Measurements from ENCODE around the gene TEX48. TPM values are rescaled to one million over a fixed set of nuclear protein-coding genes. Genes with fewer than 3 reads are reported as not detected.

TEX48 gene
- total RNA-seq, 1 experiment from 2014 or later = not detected

GRCh38 chr9:114717908-114718486 is 36.0 kb upstream of the TEX48 start:
- no TSS peak for BruUV-seq (replicated peaks)
- Mint-ChIP-seq H3K9me3 (ENCODE audit: unreplicated experiment) (peaks cover 18% of the 10 kb centered on the region), H3K4me3 (ENCODE audit: unreplicated experiment) (no peak overlapping the region), H3K27me3 (ENCODE audit: insufficient read depth, unreplicated experiment) (peaks cover 2% of the 10 kb centered on the region), H3K4me1 (ENCODE audit: low read depth, unreplicated experiment) (peaks cover 7% of the 10 kb centered on the region), H3K27ac (ENCODE audit: unreplicated experiment) (no peak overlapping the region), H3K36me3 (ENCODE audit: insufficient read depth, unreplicated experiment) (peaks cover 7% of the 10 kb centered on the region)
- H3K4me1 ChIP-seq = peaks cover 10% of the 10 kb centered on the region; the same call in 1 of the 2 replicates
- ChIA-PET CTCF (no interaction called here), POLR2A (no interaction called here)
- H3K4me3 ChIP-seq (ENCODE audit: low read depth, low read length) = no peak overlapping the region
- no peaks in the 10 kb centered on the region for H3K36me3 ChIP-seq (ENCODE audit: control insufficient read depth, insufficient read depth, low read length)
- no peaks in the 10 kb centered on the region; the same call in 1 of the 2 replicates for H3K27me3 ChIP-seq (replicated peaks; ENCODE audit: control insufficient read depth, insufficient read depth, low read length)
- intact Hi-C loops (cut with micrococcal nuclease; ENCODE audit: unreplicated experiment) = no loop called here
- TF ChIP-seq, protein P1, sequence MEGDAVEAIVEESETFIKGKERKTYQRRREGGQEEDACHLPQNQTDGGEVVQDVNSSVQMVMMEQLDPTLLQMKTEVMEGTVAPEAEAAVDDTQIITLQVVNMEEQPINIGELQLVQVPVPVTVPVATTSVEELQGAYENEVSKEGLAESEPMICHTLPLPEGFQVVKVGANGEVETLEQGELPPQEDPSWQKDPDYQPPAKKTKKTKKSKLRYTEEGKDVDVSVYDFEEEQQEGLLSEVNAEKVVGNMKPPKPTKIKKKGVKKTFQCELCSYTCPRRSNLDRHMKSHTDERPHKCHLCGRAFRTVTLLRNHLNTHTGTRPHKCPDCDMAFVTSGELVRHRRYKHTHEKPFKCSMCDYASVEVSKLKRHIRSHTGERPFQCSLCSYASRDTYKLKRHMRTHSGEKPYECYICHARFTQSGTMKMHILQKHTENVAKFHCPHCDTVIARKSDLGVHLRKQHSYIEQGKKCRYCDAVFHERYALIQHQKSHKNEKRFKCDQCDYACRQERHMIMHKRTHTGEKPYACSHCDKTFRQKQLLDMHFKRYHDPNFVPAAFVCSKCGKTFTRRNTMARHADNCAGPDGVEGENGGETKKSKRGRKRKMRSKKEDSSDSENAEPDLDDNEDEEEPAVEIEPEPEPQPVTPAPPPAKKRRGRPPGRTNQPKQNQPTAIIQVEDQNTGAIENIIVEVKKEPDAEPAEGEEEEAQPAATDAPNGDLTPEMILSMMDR (IDR thresholded peaks at IDR 0.05; ENCODE audit: insufficient read depth in 1 of 2, low read depth in 1 of 2, low read length in 1 of 2, severe bottlenecking in 1 of 2, unreplicated experiment in 1 of 2) = no peak
- H3K9me3 ChIP-seq = no peaks in the 10 kb centered on the region
- no peak for DNase-seq

DNA sequence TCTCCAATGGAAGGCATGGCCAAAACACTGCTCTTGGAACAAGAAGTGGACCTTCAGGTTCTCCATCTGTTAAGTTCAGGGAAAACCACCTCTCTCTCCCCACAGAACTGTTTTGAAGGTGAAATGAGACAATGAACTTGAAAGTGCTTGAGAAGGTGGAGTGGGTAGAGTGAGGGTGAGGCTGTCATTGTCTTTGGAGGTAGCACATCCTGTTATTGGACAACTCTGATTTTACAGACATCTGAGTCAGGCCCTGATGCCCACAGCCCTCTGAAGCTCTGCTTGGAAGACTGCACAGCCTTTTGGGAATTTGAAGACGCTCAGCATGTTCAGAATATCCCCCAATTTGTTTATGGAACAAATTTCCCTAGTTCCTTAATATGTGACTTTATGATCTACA is 27.6 kb upstream of the TEX48 start:
- Histone ChIP-seq H3K4me1 (no peaks in the 10 kb centered on the region), H3K4me3 (ENCODE audit: low read depth, low read length) (no peak overlapping the region), H3K36me3 (ENCODE audit: control insufficient read depth, insufficient read depth, low read length) (no peaks in the 10 kb centered on the region), H3K27me3 (replicated peaks; ENCODE audit: control insufficient read depth, insufficient read depth, low read length) (no peaks in the 10 kb centered on the region; the same call in 1 of the 2 replicates), H3K9me3 (no peaks in the 10 kb centered on the region)
- Mint-ChIP-seq H3K27me3 (ENCODE audit: insufficient read depth, unreplicated experiment) (peaks cover 12% of the 10 kb centered on the region), H3K27ac (ENCODE audit: unreplicated experiment) (no peak overlapping the region), H3K36me3 (ENCODE audit: insufficient read depth, unreplicated experiment) (no peaks in the 10 kb centered on the region), H3K4me3 (ENCODE audit: unreplicated experiment) (no peak overlapping the region), H3K4me1 (ENCODE audit: low read depth, unreplicated experiment) (no peaks in the 10 kb centered on the region), H3K9me3 (ENCODE audit: unreplicated experiment) (no peaks in the 10 kb centered on the region)
- no TSS peak for BruUV-seq (replicated peaks)
- TF ChIP-seq, protein P1 (IDR thresholded peaks at IDR 0.05; ENCODE audit: insufficient read depth in 1 of 2, low read depth in 1 of 2, low read length in 1 of 2, severe bottlenecking in 1 of 2, unreplicated experiment in 1 of 2) = no peak
- DNase-seq = no peak
- POLR2A ChIA-PET = no interaction called here
- intact Hi-C loops (cut with micrococcal nuclease; ENCODE audit: unreplicated experiment) = no loop called here
- CTCF ChIA-PET = no interaction called here

DNA sequence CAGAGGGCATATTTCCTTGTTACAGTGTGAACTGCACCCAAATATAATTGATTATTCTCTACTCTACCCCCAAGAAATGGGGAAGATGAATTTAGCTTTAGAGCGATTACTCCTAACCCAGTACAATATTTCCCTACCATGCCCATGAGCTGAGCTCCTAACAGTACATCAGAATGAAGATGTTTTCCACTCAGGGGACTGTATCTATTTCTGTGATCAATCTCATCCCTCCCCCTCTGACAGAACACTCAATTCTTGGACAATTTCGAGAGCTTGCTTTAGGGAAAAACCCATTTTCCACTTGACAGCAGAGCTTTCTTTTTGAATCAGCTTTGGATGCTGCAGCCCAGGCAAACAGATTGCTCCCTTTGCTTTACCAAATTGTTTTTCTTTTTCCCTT is 24.7 kb upstream of the TEX48 start:
- BruUV-seq (replicated peaks) = no TSS peak
- POLR2A ChIA-PET = no interaction called here
- H3K36me3 ChIP-seq (ENCODE audit: control insufficient read depth, insufficient read depth, low read length) = no peaks in the 10 kb centered on the region
- CTCF ChIA-PET = interaction anchor here (0.9 kb wide), 1 partner anchor 53 kb away, joined by 3 read pairs; no protein-coding TSS in a partner anchor
- H3K4me3 ChIP-seq (ENCODE audit: low read depth, low read length) = no peak overlapping the region
- H3K4me1 ChIP-seq = no peaks in the 10 kb centered on the region
- Mint-ChIP-seq H3K27ac (ENCODE audit: unreplicated experiment) (no peak overlapping the region), H3K9me3 (ENCODE audit: unreplicated experiment) (no peaks in the 10 kb centered on the region), H3K27me3 (ENCODE audit: insufficient read depth, unreplicated experiment) (peaks cover 8% of the 10 kb centered on the region), H3K4me1 (ENCODE audit: low read depth, unreplicated experiment) (no peaks in the 10 kb centered on the region), H3K36me3 (ENCODE audit: insufficient read depth, unreplicated experiment) (no peaks in the 10 kb centered on the region), H3K4me3 (ENCODE audit: unreplicated experiment) (no peak overlapping the region)
- H3K9me3 ChIP-seq = no peaks in the 10 kb centered on the region
- DNase-seq = no peak
- TF ChIP-seq, protein P1 (IDR thresholded peaks at IDR 0.05; ENCODE audit: insufficient read depth in 1 of 2, low read depth in 1 of 2, low read length in 1 of 2, severe bottlenecking in 1 of 2, unreplicated experiment in 1 of 2) = no peak
- intact Hi-C loops (cut with micrococcal nuclease; ENCODE audit: unreplicated experiment) = no loop called here
- no peaks in the 10 kb centered on the region; the same call in 1 of the 2 replicates for H3K27me3 ChIP-seq (replicated peaks; ENCODE audit: control insufficient read depth, insufficient read depth, low read length)

Measured in Caco-2 (cell line).